ENCODE data around the gene ASAP2. TPM values are rescaled to one million over a fixed set of nuclear protein-coding genes. Genes with fewer than 3 reads are reported as not detected.
A peak's percentile ranks its signal among the peaks of the same experiment; 100 is the strongest.

ASAP2 gene
- total RNA-seq, 1 donor from 2014 or later: 68.6 TPM

DNA sequence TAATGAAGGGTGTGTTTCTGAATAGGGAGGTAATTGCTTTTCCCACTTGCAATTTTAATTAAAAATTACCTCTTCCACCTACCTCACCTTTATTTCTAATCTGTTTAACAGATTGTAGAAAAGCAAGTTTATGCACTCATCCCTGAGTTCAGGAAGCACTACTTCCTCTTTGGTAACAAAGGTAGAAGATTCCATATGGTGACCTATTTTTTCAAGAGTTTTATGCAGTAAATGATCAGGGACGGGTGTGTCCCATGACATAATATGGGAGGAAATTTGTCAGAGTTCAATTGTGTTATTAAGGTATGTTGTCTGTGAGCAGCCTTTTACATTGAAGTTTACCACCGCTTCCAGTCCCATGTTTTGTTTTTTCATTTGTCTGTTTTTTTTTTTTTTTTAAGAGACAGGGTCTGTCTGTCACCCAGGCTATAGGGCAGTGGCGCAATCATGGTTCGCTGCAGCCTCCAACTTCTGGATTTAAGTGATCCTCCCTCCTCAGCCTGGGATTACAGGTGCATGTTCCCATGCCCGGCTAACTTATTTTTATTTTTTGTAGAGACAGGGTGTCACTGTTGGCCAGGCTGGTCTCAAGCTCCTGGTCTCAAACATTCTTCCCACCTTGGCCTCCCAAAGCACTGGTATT, 68.2 kb downstream of the ASAP2 start:
- DNase-seq (ENCODE audit: low read depth): no peak

DNA sequence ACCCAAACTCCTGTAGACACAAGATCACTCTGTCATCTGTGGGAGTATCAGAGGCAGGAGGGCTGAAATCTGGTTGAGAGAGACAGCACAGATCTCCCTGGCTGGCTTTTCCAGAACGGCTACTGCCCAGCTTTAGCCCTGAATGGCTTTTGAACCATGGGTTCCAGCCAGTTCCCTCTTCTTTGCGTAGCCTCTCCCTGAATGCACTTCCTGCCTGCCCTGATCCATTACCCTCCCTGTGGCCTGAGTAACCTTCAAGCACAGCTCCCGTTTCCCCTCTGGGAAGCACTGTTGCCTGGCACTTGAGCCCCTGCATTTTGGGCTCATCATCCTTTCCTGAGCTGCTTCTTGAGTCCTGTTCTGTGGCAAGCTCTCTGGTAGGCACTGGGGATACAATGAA, 68.8 kb downstream of the ASAP2 start:
- DNase-seq (ENCODE audit: low read depth): no peak

- DNase-seq (ENCODE audit: low read depth): no peak
These were observed 69.5 kb downstream of the ASAP2 start for GRCh38 chr2:9276074-9276473.

- no peak for DNase-seq (ENCODE audit: low read depth)
These were observed 70.4 kb downstream of the ASAP2 start for GRCh38 chr2:9276901-9277451.

GRCh38 chr2:9278439-9278838, 71.8 kb downstream of the ASAP2 start:
- no peak for DNase-seq (ENCODE audit: low read depth)

DNA sequence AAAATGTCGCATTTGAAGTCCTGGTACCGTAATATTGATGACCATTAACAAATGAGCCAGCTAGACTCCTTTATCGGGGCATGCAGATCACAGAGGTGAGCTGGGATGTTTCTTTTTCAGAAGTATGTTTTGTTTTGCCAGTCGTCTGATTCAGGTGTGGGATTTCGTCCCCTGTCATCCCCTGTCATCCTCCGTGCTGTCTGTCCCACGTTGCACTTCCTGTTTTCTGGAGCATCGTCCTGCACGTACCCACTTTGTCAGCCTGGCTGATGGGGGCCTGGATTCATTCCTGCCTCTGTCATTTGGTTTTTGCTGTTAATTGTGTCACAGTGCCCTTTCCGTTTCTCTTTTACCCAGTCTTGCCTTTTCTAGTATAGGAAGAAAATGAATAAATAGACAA, 72.8 kb downstream of the ASAP2 start:
- no peak for DNase-seq (ENCODE audit: low read depth)

DNA sequence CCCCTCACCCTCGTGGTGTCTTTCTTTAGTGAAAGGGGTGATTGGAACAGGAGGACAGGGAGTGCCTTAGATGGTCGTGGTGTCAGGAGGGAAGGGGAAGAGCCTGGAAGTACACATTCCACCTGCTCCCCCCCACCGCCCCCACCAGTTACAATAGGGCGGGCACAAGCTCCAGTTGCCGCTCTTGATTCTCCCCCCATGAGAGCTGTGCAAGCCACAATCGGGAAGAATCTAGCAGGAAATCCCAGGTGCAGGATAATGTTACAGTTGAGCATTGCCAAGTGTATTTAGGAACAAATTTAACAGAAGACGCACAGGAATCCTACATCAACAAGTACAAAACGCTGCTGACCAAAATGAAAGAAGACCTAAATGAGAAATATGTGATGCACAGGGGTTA, 73.6 kb downstream of the ASAP2 start:
- DNase-seq (ENCODE audit: low read depth): no peak

- DNase-seq (ENCODE audit: low read depth): no peak
These were observed 74.5 kb downstream of the ASAP2 start for GRCh38 chr2:9281145-9281544.

- DNase-seq (ENCODE audit: low read depth): no peak
These were observed 75.8 kb downstream of the ASAP2 start for GRCh38 chr2:9282128-9283112.

DNA sequence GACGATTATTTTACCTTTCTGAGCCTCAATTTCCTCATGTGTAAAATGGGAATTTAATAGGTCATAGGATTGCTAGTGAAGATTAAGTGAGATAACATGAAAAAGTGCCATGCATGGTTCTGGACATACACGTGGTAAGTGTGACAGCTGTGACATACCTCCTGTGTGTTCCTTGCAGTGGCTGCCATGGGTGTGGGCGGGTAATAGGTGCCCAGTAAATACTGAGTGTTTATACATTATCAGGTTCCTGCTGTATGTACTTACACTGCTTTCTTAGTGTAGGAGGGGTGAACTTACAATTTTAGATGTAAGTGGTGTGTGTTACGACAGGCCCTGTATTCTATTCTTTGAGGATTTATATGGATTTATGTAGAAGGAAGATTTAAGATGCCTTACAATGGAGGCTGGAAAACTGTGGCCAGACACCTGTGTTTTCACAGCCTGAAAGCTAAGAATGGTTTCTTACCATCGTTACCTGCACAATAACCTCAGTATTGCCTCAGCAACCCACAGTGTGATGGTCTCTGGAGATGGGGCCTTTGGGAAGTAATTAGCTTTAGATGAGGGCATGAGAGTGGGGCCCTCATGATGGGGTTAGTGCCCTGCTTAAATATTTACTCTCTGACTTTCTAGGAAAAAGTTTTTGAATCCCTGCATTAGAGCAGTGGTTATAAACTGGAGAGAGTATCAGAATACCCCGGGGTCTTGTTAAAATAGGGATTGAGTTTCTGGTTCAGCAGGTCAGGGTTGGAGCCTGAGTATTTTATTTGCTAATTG, 78.1 kb downstream of the ASAP2 start:
- DNase-seq (ENCODE audit: low read depth): no peak

GRCh38 chr2:9285385-9285920, 78.8 kb downstream of the ASAP2 start:
- DNase-seq (ENCODE audit: low read depth): no peak

- DNase-seq (ENCODE audit: low read depth): no peak
These were observed 79.3 kb downstream of the ASAP2 start for GRCh38 chr2:9285921-9286320.

DNA sequence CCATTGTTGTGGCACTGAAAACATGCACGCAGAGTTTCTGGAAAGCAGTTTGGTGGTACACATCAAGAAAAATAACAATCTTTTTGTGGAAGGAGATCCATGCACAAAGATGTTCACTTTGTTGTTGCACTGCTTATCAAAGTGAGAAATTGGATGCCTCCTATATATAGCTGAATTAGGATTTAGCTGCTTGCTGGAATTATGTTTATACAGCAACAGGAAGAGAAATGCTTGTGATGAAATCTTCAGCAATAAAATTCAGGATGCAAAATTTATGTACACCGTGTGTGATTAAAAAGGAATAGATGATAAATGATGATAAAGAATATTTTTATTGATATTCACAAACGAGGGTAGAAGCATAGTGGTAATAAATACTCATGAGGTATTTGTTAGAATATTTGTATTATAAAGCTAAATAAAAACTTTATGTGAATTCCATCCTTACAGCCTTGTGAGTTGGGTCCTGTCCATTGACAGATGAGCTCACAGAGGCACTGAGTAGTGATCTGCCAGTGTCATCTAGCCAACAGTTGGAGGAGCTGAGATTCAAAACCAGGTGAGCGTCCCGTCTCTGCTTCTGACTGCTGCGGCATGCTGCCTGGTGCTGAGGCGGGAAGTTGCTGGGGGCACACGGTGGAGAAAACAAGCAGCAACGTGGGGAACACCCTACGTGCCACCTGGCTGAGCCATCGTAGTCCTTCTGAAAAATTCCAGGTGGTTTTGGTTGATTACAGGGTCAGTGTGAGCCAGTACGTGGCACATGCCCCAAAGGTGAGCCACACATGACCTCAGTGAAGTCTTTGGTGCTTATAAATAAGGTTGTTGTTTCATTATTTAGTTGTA, 80.2 kb downstream of the ASAP2 start:
- DNase-seq (ENCODE audit: low read depth): peak; percentile 54

- DNase-seq (ENCODE audit: low read depth): peak; percentile 100
These were observed 80.9 kb downstream of the ASAP2 start for GRCh38 chr2:9287400-9288045.

DNA sequence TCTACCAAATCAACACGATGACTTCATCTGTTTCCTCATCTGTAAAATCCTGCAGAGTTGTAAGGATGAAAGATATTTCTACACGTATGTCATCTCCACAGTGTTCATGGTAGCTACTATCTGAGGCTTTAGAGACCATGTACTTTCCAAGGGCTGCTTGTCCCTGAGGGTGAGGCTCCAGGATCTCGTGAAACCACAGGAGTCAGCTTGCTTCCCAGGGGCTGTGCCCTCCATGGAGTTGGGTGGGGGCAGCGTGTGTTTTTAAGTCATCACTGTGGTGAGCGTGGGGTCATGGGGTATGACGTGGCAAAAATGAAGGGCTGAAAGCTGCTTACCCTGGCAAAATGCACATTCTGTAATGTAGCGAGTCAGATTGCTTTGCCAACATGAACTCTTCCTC, 81.6 kb downstream of the ASAP2 start:
- peak; percentile 88 for DNase-seq (ENCODE audit: low read depth)

DNA sequence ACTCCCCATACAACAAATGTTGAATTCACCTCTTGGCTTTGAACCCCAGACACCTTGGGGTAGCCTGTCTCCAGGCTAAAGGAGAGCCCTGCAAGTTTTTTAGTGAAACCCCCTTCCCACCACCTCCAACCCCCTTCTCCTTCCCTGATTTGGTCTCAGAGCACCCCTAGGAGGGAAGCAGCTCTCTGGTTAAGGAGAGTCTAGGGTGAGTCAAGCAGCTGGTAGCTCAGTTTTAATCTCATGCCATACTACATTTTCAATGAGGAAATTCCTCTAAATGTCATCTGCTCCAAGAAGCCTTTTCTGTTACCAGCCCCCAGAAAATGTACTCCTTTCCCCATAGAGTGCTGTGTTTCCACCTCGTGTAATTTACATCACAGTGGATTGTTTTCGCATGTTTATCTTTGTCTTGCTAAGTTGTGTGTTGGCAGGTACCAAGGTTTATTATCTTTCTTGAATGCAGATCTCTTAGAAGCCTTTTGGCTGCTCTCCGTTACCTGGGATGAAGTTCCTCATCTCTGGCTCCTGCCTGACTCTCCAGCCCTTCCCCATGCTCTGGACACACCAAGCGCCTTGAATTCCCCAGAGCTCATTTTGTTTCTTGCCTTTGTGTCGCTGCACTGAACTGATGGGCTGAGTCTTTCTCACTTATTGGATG, 82.2 kb downstream of the ASAP2 start:
- DNase-seq (ENCODE audit: low read depth): peak; percentile 41

- no peak for DNase-seq (ENCODE audit: low read depth)
These were observed 84.7 kb downstream of the ASAP2 start for GRCh38 chr2:9291331-9291730.

DNA sequence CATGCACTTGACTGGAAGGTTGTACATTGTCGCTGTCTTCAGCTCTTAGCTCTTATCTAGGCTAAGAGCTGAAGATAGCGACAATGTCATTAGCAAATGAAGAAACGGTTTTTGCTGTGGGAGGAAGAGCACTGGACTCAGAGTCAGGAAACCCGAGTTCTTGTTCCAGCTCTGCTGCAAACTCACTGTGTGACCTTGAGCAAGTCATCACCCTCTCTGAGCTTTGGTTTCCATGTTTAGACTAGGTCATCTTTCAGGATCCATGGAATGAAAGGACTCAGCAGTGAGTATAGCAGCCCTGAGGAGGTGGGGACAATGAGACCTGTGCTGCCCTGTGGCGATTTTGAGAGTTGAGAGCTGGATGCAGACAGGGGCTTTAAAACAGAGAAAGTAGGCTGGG, 85.3 kb downstream of the ASAP2 start:
- no peak for DNase-seq (ENCODE audit: low read depth)

GRCh38 chr2:9292426-9292825, 85.8 kb downstream of the ASAP2 start:
- DNase-seq (ENCODE audit: low read depth): no peak

GRCh38 chr2:9294764-9295163, 88.2 kb downstream of the ASAP2 start:
- no peak for DNase-seq (ENCODE audit: low read depth)
